NCI-H2029 (cell line): ENCODE measurements around the gene EFCAB10.
A peak's percentile ranks its signal among the peaks of the same experiment; 100 is the strongest.

Experiments
- DNase-seq: peaks from one replicate; lab custom pipeline; 2025; lab: John Stamatoyannopoulos, UW

The EFCAB10 gene, protein sequence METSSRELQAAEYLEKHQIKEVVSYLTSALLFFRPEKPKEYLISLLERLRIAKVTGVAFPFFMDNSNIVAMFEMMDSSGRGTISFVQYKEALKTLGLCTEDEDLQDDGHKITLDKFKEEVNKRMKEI

DNA sequence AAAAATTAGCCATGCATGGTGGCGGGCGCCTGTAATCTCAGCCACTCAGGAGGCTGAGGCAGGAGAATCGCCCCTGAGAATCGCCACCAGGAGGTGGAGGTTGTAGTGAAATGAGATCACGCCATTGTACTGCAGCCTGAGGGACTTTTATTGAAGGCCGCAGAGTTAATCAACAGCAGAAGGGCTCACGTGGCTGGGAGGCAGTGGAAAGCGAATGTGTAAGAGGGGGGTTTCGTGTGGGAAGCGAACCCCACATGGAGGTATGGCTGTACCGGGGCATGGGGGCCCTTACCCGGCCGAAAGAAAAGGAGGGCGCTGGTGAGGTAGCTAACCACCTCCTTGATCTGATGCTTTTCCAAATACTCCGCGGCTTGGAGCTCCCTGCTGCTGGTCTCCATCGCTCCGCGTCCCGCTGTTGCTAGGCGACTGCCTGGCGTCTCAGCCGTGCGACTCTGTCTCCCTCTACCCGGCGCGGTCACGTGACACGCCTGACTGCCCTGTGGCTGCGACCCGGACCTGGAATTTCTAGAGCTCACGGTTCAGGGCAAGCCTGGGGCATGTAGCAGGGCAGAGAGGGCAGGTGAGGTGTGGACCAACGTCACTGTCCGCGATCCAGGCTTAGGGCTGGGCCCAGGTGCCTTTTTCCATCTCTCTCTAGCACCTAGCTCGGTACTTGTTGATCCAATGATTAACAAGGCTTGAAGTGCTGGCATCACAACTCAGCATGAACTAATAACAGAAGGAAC is at the start of gene EFCAB10:
TSS of gene EFCAB10 (minus strand) at position 428 of the 746 bp plus-strand sequence. CDS start at position 398, 30 bp downstream.
- DNase-seq: peak; percentile 74

DNA sequence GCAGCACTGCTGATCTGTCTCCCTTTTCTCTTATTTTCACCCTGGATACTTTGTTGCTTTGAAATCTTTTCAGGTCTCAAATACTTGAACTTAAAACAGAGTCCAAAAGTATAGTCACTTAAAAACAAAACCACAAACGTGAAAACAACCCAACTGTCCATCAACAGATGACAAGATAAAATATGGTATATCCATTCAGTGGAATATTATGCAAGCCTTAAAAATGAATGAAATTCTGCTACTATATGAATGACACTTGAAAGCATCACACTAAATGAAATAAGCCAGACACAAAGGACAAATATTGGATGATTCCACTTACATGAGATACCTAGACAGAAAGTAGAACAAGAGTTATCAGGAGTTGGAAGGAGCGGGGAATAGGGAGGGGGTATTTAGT is 44.7 kb upstream of the EFCAB10 start:
- DNase-seq: no peak

DNA sequence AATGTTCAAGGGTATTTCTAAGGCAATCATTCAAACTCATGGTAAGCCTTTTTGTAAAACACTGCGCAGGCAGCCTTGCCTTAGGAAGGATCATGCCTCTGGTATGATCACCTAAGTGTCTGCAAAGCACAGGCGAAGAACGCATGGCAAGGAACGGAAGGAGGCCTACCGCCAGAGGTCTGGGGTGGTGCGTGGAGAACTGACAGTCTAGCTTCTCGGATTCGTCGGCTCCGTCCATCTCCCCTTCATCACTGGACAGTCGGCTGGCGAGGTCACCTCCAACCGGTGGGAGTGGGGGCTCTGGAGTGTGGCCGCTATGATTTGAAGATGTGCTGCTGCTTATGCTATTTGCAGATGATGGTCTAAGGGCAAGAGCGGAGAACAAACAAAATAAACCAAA is 42.6 kb upstream of the EFCAB10 start:
- no peak for DNase-seq

DNA sequence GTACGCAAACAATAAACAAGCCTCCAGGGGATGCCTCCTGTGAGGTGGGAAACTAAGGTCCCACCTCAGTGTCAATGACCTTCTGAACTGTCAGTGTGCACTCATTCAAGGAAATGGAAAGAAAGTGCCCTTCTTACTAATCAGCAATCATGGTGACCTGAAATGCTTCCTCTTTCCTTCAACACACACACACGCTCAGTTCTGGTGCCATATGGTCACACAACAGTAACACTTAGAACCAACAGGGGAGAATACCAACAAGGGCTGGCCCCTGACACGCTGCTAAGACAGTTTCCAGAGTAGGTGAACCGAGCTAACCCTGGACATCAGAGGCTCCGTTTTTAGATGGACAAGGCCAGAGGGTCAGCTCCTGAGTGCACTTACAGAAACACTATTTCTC is 42.1 kb upstream of the EFCAB10 start:
- DNase-seq: no peak

DNA sequence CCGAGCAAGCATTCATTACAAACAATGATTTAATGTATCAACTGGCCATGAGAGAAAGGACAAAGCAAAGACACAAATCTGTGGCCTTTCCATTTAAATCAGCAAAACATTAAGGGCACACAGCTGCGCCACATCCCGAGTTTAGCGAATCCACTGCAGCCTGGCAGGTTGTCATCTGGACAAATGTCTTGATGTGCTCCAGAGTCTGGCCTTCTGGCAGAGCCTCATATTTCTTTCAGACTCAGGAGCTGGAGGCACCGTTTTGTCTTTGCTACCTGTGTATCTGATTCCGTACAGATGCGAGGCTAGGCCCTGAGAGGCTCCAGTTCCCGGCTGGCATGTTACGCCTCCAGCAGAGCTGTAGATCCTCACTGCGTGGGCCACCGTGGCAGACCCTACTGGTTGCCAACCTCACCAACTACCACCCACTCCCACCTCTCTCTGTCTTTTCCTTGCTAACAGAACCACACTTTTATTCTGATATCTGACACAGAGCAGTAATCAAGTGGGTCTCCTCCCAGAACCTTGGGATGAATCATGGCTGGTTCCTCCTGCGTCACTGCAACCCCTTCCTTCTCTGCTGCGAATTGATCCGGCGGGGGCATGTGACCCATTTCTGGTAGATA is 40.9 kb upstream of the EFCAB10 start:
- DNase-seq: no peak

DNA sequence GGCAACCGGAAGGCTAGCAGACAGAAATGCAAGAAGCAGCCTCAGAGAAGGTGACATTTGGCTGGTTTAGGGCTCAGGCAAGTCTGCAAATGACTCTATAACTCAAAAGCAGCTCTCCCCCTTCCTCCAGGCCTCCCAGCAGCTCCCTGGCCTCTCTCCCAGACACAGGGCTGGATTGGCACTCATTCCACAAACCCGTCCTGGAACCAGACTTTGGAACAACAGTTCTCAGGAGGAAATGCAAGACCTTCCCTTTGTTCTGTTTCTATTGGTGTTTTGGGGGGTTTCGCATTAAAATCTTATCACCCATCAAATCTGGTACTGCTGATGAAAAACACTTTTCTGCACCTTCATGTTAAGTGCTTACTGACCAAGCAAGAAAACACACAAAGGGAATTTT is 40.3 kb upstream of the EFCAB10 start:
- DNase-seq: no peak

DNA sequence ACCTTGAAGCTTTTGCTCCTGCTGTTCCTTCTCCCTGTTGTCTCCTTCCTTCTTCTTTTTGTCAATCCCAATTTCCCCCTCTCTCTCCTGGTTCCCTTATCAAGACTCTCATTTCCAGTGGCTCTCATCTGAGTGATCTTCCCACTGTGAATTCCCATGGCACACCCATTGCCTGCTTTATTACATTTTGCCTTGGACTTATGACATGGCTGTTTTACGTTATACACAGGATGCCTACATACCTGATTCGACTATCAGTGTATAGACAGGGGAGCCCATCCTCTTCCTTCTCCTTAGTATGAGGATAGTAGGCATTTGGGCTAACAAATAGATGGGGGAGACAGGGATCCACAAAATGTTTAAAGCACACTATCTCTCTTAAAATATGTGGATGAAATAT is 39.9 kb upstream of the EFCAB10 start:
- DNase-seq: no peak

DNA sequence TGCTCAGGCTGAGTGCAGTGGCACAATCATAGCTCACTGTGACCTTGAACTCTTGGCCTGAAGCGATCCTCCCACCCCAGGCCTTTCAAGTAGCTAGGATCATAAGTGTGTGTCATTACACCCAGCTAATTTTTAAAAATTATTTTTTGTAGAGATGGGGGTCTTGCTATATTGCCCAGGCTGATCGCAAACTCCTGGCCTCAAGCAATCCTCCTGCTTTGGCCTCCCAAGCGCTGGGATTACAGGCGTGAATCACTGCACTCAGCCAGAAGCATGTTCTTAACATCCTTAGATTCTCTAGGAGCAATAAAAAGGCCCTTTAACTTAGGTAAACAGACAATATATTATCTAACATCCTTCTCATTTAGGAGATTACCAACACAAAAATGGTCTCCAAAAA is 38.3 kb upstream of the EFCAB10 start:
- no peak for DNase-seq

DNA sequence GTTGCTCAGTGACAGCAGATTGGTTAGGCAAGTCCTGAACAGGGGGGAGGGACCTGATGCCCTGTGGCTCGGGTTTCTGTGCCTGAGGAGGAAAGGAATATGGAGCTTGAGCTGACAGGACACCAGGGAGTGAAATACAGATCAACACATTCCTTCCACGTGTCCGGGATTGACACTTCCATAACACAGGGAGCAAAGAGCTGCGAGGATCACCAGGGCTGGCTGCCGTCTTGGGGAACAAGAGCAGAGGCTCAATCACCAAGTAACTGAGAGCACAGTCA is 36.7 kb upstream of the EFCAB10 start:
- DNase-seq: no peak

DNA sequence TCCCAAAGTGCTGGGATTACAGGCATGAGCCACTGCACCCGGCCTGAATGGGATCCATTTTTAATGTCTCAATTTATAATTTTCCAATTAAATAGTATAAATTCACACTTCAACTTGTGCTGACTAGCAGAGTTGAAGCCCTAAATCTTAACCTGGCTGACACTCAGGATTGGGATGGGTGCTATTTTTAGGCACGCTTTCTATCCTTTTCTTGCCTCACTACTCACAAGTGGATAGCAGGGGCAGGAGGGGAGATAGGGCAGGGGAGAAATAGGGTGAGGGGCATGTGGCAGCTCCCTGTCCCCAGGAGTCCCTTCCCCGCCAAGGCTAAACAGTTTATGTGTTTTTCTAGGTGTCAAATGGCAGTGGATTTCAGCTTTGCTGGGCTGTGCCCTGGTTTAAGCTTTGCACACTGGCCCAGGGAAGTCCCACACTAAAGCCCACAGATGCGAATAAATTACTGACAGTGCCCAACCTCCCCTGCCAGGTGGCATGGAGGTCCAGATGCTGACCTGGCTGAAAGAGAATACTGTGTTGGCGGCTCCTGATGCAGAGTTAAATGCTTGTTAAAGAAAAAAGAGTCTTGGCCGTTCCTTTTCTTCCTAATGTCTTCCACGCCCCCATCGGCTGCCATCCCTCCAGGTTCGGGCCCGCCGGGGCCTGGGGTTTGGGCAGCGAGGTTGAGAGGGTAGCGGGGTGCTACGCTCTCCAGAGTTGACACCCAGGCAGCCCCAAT is 36.2 kb upstream of the EFCAB10 start:
- no peak for DNase-seq

DNA sequence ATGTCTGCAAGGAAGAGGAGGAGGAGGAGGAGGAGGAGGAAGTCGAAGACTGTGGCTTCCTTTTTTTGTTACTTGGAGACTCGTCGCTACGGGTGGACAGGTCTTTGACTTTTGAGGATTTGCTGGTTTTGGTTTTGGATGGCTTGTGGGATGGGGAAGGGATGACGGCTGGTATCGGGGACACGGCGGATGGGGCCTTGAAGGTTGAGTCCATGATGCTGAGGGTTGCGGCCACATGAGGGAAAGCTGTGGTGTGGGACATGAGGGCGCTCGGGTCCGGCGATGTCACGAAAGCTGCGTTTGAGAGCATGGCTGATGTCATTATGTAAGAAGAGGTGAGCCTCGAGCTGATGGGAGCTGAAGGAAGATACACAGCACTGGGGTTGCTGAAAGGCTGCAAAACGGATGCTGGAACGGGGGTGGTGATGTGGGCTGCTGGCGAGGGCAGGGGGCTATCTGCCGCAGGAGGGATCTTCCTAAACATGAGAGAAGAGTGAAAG is 33.1 kb upstream of the EFCAB10 start:
- no peak for DNase-seq

DNA sequence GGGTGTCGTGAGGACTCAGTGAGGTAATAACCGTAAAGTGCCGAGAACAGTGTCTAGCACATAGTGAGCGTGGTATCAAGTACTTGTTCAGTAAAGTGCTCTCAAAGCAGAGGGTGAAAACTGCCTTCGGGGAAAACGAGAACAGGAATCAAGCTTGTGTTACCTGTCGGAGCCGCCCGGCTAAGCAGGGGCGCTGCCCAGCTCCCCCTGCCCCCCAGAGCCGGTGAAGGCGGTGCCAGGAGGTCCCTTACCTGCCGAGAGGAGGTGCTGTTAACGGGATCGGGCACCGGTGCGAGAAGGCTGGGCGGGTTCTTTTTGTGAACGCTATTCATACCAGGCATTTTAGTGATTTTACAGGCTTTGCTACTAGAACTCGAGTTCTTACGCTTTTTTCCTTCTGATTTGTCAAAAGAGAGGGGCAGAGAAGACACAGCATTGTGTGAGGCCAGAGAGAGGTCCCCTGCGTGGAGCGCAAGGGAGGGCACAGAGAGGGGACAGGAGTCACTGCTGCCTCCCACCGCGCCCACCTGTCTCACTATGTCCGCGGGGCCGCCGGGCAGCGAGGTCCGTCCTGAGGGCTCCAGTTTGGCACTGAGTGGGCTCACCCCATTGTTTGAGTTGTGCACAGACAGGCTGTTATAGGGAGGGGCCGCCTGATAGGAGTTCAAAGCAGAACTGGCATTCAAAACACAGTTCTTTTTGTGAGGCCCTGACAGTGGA is 32.5 kb upstream of the EFCAB10 start:
- DNase-seq: no peak

DNA sequence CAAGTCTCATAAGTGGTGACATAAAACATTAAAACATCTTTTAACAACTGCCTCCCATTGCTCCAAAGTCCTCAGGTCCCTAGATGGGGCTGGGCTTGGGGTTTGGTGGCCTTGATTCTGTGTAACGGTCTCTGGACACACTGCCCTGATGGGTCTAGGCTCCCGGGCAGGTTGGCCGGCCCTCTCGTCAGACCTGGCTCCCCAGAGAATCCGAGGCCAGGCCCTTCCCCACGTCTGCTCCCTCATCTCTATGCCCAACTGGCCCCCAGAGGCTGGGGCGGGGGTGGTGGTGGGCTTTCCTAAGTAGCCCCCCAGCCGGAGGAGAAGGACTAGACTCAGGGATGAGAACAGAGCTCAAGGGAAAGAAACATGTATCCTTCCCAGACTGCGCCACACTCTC is 31.5 kb upstream of the EFCAB10 start:
- no peak for DNase-seq

DNA sequence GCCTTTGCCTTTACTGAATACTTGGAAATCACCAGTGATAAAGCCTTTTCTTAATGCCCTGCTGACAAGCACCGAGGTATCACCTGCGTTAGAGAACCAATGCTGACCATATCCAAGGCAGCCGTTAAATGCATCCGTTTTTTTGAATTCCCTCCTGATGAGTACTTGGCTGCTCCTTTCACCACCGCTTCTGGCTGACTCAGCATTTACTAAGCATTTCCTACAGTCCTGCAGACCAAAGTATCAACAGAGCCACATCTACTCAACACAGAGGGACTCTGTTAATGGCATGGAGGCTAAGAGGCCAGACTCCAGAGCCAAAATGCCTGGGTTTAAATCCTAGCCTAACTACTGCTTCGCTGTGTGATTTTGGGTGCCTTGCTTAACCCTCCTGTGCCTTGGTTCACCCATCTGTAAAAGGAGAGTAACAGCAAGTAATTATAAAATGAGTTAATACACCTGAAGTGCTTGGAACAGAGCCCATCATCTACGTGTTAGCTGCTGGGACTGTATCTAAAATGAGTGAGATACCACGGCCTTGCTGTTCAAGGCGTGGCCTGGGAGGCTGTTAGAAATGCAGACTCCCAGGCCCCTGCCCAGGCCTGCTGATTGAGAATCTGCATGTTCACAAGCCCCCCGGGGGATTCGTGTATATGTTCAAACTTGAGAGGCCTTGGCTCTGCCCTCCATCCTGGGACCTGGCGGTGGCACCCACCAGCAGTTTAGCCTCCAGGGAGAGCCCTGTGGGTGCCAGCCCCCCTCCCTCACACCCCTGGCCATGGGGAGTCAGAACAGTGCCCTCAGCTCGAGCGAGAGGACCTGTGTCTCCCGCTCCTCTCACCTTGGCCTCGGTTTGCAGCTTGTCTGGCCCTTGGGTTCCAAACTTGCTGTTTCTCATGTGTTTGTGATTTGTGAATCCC is 30.8 kb upstream of the EFCAB10 start:
- DNase-seq: no peak

DNA sequence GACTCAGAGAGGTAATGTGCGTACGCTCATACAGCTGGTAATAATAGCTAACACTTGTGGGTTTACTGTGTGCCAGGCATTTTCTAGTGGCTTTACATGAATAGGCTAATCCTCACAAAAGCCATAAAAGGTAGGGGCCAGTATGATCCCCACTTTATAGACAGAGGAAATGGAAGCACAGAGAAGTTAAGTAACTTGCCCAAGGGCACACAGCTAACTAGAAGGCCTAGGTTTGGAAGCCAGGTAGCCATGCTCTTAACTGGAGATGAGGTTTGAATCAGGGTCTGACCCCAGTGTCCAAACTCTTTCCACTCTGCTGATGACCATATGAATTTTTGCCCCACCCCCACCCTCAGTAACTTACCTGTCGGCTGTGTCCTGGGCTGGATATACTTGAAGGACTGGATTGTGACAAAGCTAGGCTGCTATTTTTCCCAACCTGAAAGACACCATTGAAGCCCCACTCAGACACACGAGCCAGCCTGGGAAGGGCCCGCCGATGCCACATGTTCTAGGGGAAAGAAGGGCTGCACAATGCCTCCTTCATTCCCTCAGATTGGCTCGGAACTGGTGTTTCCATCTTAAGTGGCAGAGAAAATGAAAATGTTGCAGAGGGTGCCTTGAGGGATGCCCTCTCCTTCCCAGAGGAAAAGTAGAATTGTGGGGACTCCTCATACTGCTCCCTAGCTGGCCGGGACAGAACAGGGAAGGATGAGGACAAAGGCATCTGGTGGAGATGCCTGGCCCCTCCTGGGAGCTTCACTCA is 29.1 kb upstream of the EFCAB10 start:
- DNase-seq: no peak

DNA sequence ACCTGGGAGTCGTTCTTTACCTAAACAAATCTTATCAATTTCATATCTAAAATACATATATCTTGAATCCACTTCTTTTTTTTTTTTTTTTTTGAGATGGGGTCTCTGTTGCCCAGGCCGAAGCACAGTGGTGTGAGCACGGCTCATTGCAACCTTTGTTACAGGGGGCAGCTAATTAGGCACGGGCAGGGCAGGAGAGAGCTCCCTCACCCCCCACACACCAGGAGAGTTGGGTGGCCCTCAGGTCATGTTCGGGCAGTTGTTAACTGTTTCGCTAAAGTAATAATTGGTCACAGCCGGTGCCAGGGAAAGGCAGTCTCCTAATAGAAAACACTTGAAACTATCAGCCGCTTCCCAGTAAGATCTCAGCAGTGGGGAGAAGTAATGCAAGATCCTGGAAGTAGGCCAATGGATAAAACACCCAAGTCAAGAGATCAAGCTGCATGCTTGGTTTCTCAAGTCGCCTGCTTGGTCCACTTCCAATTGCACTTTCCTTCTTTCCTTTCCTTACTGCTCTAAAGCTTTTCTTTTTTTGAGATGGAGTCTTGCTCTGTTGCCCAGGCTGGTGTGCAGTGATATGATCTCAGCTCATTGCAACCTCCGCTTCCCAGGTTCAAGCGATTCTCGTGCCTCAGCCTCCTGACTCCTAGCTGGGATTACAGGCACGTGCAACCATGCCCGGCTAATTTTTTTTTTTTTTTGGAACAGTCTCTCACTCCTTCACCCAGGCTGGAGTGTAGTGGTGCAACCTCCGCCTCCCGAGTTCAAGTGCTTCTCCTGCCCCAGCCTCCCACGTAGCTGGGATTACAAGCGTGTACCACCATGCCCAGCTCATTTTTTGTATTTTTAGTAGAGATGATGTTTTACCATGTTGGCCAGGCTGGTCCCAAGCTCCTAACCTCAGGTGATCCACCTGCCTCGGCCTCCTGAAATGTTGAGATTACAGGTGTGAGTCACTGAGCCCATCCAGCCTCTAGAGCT is 21.3 kb upstream of the EFCAB10 start:
- no peak for DNase-seq

DNA sequence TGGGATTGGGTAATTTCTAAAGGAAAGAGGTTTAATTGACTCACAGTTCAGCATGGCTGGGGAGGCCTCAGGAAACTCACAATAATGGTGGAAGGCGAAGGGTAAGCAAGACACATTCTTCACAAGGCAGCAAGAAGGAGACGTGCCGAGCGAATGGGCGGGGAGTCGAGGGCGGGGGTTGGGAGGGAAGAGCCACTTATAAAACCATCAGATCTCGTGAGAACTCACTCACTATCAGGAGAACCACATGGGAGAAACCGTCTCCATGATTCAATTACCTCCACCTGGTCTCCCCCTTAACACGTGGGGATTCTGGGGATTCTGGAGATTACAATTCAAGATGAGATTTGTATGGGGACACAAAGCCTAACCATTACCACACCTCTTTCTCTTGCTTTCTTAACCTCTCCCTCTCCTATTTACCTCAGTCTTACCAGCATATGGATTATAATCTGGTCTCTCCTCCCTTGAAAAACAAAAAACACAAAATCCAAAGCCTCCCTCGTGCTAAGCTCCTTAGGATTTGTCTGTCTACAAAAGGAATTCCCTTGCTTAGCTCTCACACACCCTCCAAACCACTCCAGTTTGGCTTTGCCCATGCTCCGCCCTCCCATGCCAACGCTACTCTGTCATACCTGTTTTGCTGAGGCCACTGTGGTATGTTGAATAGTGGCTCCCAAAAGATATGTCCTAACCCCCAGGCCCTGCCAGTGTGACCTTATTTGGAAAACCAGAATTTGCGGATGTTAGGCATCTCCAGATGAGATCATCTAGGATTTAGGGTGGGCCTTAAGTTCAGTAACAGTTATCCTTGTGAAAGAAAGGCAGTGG is 19.6 kb upstream of the EFCAB10 start:
- no peak for DNase-seq

DNA sequence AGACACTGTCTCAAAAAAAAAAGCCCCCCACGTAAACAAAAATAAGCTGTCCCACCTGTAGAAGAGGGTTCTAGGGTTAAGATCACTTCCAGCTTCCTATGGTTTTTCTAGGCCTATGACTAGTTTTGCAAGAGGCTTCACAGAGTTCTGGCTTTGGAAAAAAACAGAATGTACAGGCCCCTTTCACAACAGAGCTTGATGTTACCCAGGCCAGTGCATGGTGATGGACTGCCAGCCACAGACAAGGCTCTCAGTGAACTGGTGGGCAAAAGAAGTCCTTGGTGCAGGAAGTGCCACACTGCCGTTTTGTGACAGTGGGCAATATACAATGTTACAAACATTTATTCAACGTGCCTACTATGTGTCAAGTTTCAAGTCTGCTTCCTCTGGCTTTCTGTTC is 18.3 kb upstream of the EFCAB10 start:
- no peak for DNase-seq
